ENCODE measurements around the gene PSMA4. TPM values are rescaled to one million over a fixed set of nuclear protein-coding genes. Genes with fewer than 3 reads are reported as not detected.

PSMA4 gene
- total RNA-seq, 6 donors from 2014 or later = 48.2 to 176 (median 120) TPM

DNA sequence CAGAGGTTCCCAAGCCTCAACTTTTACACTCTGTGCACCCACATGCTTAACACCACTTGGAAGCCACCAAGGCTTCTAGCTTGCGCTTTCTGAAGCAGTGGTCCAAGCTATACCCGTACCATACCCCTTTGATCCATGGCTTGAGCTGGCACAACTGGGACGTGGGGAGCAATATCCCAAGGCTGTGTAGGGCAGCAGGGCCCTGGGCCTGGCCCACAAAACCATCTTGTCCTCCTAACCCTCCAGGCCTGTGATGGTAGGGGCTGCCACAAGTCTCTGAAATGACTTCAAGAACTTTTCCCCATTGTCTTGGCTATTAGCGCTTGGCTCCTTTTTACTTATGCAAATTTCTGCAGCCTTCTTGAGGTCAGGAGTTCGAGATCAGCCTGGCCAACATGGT is 16.0 kb upstream of the PSMA4 start:
- TF ChIP-seq POLR2A (IDR thresholded peaks at IDR 0.05) = no peak
- TF ChIP-seq POLR2AphosphoS5 (IDR thresholded peaks at IDR 0.05) = no peak
- no peak for TF ChIP-seq EP300 (IDR thresholded peaks at IDR 0.05)
- TF ChIP-seq, protein P1, sequence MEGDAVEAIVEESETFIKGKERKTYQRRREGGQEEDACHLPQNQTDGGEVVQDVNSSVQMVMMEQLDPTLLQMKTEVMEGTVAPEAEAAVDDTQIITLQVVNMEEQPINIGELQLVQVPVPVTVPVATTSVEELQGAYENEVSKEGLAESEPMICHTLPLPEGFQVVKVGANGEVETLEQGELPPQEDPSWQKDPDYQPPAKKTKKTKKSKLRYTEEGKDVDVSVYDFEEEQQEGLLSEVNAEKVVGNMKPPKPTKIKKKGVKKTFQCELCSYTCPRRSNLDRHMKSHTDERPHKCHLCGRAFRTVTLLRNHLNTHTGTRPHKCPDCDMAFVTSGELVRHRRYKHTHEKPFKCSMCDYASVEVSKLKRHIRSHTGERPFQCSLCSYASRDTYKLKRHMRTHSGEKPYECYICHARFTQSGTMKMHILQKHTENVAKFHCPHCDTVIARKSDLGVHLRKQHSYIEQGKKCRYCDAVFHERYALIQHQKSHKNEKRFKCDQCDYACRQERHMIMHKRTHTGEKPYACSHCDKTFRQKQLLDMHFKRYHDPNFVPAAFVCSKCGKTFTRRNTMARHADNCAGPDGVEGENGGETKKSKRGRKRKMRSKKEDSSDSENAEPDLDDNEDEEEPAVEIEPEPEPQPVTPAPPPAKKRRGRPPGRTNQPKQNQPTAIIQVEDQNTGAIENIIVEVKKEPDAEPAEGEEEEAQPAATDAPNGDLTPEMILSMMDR (IDR thresholded peaks at IDR 0.05) = no peak
- H3K4me1 ChIP-seq = no peaks in the 10 kb centered on the region
- H3K4me3 ChIP-seq = no peak overlapping the region
- H3K27me3 ChIP-seq = no peaks in the 10 kb centered on the region
- no peak for ATAC-seq (ENCODE audit: low FRiP score in 2 of 2)
- H3K36me3 ChIP-seq = peaks cover 0 to 3% (median 0%) of the 10 kb centered on the region in 4 donors
- no peak overlapping the region for H3K27ac ChIP-seq
- WGBS, 2 donors = 88 to 95% methylated on average over 5 of the region's 5 CpGs
- DNase-seq = no peak
- H3K9me3 ChIP-seq = no peaks in the 10 kb centered on the region

DNA sequence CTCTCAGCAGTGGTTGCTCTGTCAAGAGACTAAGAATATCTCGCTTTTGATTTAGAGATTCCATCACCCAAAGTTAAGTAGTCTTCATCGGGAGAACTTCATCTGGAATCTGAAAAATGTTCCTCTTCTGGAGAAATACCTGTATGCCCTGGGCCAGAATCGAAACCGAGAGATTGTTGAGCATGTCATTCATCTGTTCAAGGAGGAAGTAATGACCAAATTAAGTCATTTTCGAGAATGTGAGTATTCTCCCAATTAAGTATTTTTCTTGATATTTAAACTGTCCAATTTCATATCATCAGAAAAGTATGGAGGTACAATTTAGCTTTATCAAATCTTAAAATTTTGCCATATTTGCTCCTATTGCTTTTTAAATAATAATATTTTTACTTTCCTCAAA is 12.9 kb upstream of the PSMA4 start:
- 77 to 81% methylated on average over 5 of the region's 5 CpGs for WGBS, 2 donors

GRCh38 chr15:78533331-78533730 is 6.9 kb upstream of the PSMA4 start:
- H3K36me3 ChIP-seq = no peaks in the 10 kb centered on the region
- TF ChIP-seq EP300 (IDR thresholded peaks at IDR 0.05) = no peak
- TF ChIP-seq, protein P1 (IDR thresholded peaks at IDR 0.05) = no peak
- no peak for TF ChIP-seq POLR2AphosphoS5 (IDR thresholded peaks at IDR 0.05)
- TF ChIP-seq POLR2A (IDR thresholded peaks at IDR 0.05) = no peak
- no peaks in the 10 kb centered on the region for H3K9me3 ChIP-seq
- no peak overlapping the region for H3K27ac ChIP-seq
- no peak overlapping the region for H3K4me3 ChIP-seq
- DNase-seq (no peak), ATAC-seq (ENCODE audit: low FRiP score in 2 of 2) (no peak)
- 49 to 72% methylated on average over 2 of the region's 2 CpGs for WGBS, 2 donors
- H3K27me3 ChIP-seq = no peaks in the 10 kb centered on the region
- no peaks in the 10 kb centered on the region for H3K4me1 ChIP-seq

More for the DNA sequence above, 12.9 kb upstream of the PSMA4 start:
- Histone ChIP-seq H3K27ac (no peak overlapping the region), H3K36me3 (no peaks in the 10 kb centered on the region), H3K4me3 (no peak overlapping the region), H3K9me3 (no peaks in the 10 kb centered on the region), H3K4me1 (no peaks in the 10 kb centered on the region), H3K27me3 (no peaks in the 10 kb centered on the region)
- DNase-seq = no peak
- no peak for ATAC-seq (ENCODE audit: low FRiP score in 2 of 2)
- TF ChIP-seq, protein P1 (IDR thresholded peaks at IDR 0.05) = no peak
- TF ChIP-seq EP300 (IDR thresholded peaks at IDR 0.05) (no peak), POLR2AphosphoS5 (IDR thresholded peaks at IDR 0.05) (no peak), POLR2A (IDR thresholded peaks at IDR 0.05) (no peak)

- Histone ChIP-seq H3K27me3 (no peaks in the 10 kb centered on the region), H3K9me3 (no peaks in the 10 kb centered on the region), H3K27ac (no peak overlapping the region), H3K36me3 (no peaks in the 10 kb centered on the region), H3K4me1 (peaks cover 0 to 10% (median under 1%) of the 10 kb centered on the region in 4 donors), H3K4me3 (no peak overlapping the region)
- no peak for DNase-seq
- no peak for ATAC-seq (ENCODE audit: low FRiP score in 2 of 2)
- TF ChIP-seq POLR2AphosphoS5 (IDR thresholded peaks at IDR 0.05) = no peak
- no peak for TF ChIP-seq EP300 (IDR thresholded peaks at IDR 0.05)
- TF ChIP-seq, protein P1 (IDR thresholded peaks at IDR 0.05) = no peak
- TF ChIP-seq POLR2A (IDR thresholded peaks at IDR 0.05) = no peak
- 88 to 95% methylated on average over 1 of the region's 1 CpG for WGBS, 2 donors
Measured at GRCh38 chr15:78536134-78536533, 4.1 kb upstream of the PSMA4 start.

DNA sequence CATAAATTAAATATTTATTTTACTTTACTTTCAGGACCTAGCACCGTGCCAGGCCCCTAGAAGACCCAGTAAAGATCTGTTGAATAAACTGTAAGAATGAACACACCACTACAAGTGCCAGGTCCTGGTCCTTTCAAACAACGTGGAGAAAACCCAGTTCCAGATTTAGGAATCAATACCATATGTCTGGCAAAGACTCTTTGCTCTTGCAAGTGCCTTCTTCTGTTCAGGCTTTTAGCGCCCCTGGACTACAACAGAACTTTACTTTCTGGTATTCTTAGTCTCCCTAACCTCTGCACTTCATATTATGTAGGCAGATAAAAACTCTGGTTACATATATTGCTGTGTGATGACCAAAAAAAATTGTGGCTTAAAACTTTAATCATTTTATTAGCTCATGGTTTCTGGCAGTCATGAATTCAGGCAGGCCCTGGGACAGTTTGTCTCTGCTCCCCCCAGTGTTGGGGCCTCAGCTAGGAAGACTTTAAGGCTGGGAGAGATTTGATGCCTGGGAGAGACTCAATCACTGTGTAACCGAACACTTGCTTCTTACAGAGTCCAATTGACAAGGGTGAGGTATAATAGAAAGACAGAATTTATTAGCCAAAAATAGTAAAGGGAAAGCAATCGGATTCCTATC is 2.9 kb upstream of the PSMA4 start:
- DNase-seq = no peak
- H3K27ac ChIP-seq = no peak overlapping the region
- no peak for TF ChIP-seq EP300 (IDR thresholded peaks at IDR 0.05)
- no peak for TF ChIP-seq POLR2A (IDR thresholded peaks at IDR 0.05)
- TF ChIP-seq, protein P1 (IDR thresholded peaks at IDR 0.05) = no peak
- TF ChIP-seq POLR2AphosphoS5 (IDR thresholded peaks at IDR 0.05) = no peak
- H3K4me3 ChIP-seq = no peak overlapping the region
- H3K9me3 ChIP-seq = no peaks in the 10 kb centered on the region
- WGBS, 2 donors = 89 to 91% methylated on average over 5 of the region's 5 CpGs
- no peaks in the 10 kb centered on the region for H3K36me3 ChIP-seq
- H3K27me3 ChIP-seq = no peaks in the 10 kb centered on the region
- no peak for ATAC-seq (ENCODE audit: low FRiP score in 2 of 2)
- H3K4me1 ChIP-seq = peaks cover 10 to 23% (median 13%) of the 10 kb centered on the region in 4 donors
